Heart left ventricle (tissue), 16 donors: Measurements from ENCODE around the gene PRSS50. TPM values are rescaled to one million over a fixed set of nuclear protein-coding genes. Genes with fewer than 3 reads are reported as not detected.

Experiments used
- ATAC-seq, 4 donors: fragments of 200-7000 bp; cut with Tn5 transposase; one replicate each; pipeline ENCODE4 v1.9.1; 2020 to 2022; ENCODE audit warnings: moderate library complexity in 4 of 4, mild to moderate bottlenecking in 3 of 4, moderate number of reproducible peaks in 1 of 4
- DNase-seq, 5 donors: peaks; one replicate each; pipeline ENCODE4 v3.0.0-alpha.2; 2020
- H3K27ac ChIP-seq, 12 donors: fragments of 200-600 bp; sonication (generic) in 4 of 12; one replicate each; pipeline versions ENCODE4 v1.5.0 to v1.8.0; 2016 to 2022; ENCODE audit warnings: mild to moderate bottlenecking in 2 of 12
- H3K27me3 ChIP-seq, 9 donors: fragments of 200-600 bp; sonication (generic) in 2 of 9; one replicate each; pipeline versions ENCODE4 v1.5.1 to v1.8.0; 2016 to 2022; ENCODE audit warnings: mild to moderate bottlenecking in 3 of 9
- H3K36me3 ChIP-seq, 9 donors: fragments of 200-600 bp; sonication (generic) in 2 of 9; one replicate each; pipeline versions ENCODE4 v1.5.0 to v1.8.0; 2018 to 2022; ENCODE audit warnings: mild to moderate bottlenecking in 2 of 9
- H3K4me1 ChIP-seq, 12 donors: fragments of 200-600 bp; sonication (generic) in 4 of 12; one replicate each; pipeline versions ENCODE4 v1.5.0 to v1.8.0; 2016 to 2022; ENCODE audit warnings: mild to moderate bottlenecking in 3 of 12
- H3K4me3 ChIP-seq, 12 donors: fragments of 200-600 bp; sonication (generic) in 4 of 12; one replicate each; pipeline versions ENCODE4 v1.5.0 to v1.8.0; 2017 to 2022; ENCODE audit warnings: mild to moderate bottlenecking in 9 of 12, moderate library complexity in 4 of 12
- H3K9me3 ChIP-seq, 12 donors: fragments of 200-600 bp; sonication (generic) in 4 of 12; one replicate each; pipeline versions ENCODE4 v1.5.0 to v1.8.0; 2016 to 2022; ENCODE audit warnings: mild to moderate bottlenecking in 1 of 12
- CTCF ChIP-seq, 12 donors: fragments of 200-600 bp; sonication (generic) in 4 of 12; IDR thresholded peaks; one replicate each; pipeline versions ENCODE4 v1.5.0 to v1.8.0; 2018 to 2022; ENCODE audit warnings: antibody characterized with exemption in 12 of 12, mild to moderate bottlenecking in 5 of 12
- POLR2A ChIP-seq, 2 donors: fragments of 450-650 bp; IDR thresholded peaks; one replicate each; pipeline ENCODE4 v1.6.1; 2017; ENCODE audit warnings: antibody characterized with exemption in 2 of 2, mild to moderate bottlenecking in 2 of 2, moderate library complexity in 2 of 2
- whole genome bisulfite sequencing, 4 donors: extraction: QIAGEN DNeasy Blood & Tissue Kit in 2 of 4; methylation state at CpG; one replicate each; pipeline versions ENCODE4 v1.1.5 to v1.1.7; 2013 to 2018; 5-methylcytosine and 5-hydroxymethylcytosine counted together
- intact Hi-C, 10 donors: fragments of 100-400 bp; cut with DNase I; formaldehyde crosslinking; loops; one replicate each; pipeline versions ENCODE4 v1.11.1 to v1.14.2; 2022
- long read RNA-seq, 3 donors: library from polyadenylated mRNA; unstranded; transcript quantifications; one replicate each; pipeline ENCODE4 v2.0.0, GENCODE V29; 2020 to 2021
- polyA plus RNA-seq, 2 donors: library from polyadenylated mRNA; stranded (reverse); fragments of 200-250 nt; gene quantifications; one replicate each; pipeline ENCODE4 v1.2.3, GENCODE V29; 2013
- total RNA-seq, 9 donors: library from RNA; depleted of rRNA in 2 of 9; stranded (reverse); fragments of >200 nt in 2 of 9; fragmentation: NEBNext Ultra II Directional in 3 of 9; extraction: Animal tissue kit (Norgen Biotek cat#: 25700) in 3 of 9; gene quantifications; one replicate each; pipeline versions ENCODE4 v1.1.0 to v1.2.4, GENCODE V29; 2016 to 2023
- donor health status: ischemic (EF 13 %, LVEDD 7.1; RV severe dilation, severe dysfunction).
- donor health status: healthy with polysubstance abuse.
- donor health status: DM: no; HTN: yes; CAD: no.
- donor health status: DM: no; HTN: no; CAD: no.
- donor health status: ischemic (EF 25% LVEDD 6.9; RV normal size, moderate dysfunction).
- donor health status: ischemic (EF 25% LVEDD 5.7; RV mildly dilated, moderate dysfunction).
- donor health status: healthy.
- donor health status: DM: yes; HTN: yes; CAD: no.
- donor health status: ischemic (EF 35%, LVEDD 5.7; RV mildly dilated, moderate dysfunction).
- donor health status: nonischemic (EF 11% LVEDD 7.7; RV severe dilation, severe dysfunction).
- donor health status: DM: yes; HTN: yes; CAD: no.
- donor health status: PGD.
- donor health status: ischemic (EF 29% LVEDD 5.4; RV normal size, mild dysfunction).
- donor health status: nonischemic (EF 23%, LVEDD 6.1; RV moderate dilation, normal function).

PRSS50 gene
- total RNA-seq (under 1 TPM in 7 of 9 donors, not detected in 2; 0.23 to 0.65 (median 0.35) TPM), polyA plus RNA-seq (under 1 TPM; 0.06 to 0.46 TPM)
- long read RNA-seq, donor 1: 0 reads
- long read RNA-seq, donor 2: 0 reads
- long read RNA-seq, donor 3: 0 reads

GRCh38 chr3:46717447-46718231 lies at the start of gene PRSS50:
TSS of gene PRSS50 (minus strand) at chr3:46717869. CDS start at chr3:46717824, 45 bp downstream.
- peaks cover 0 to 7% (median 0%) of the 10 kb centered on the region in 12 donors for H3K4me1 ChIP-seq
- H3K9me3 ChIP-seq: peaks cover 0 to 3% (median 0%) of the 10 kb centered on the region in 12 donors
- H3K27me3 ChIP-seq: peaks cover 0 to 16% (median 5%) of the 10 kb centered on the region in 9 donors
- no peak within 1 kb of the TSS for H3K4me3 ChIP-seq
- ATAC-seq (peak in 1 of 4 donors; percentile 8), DNase-seq (peak in 1 of 5 donors; percentile 64)
- TF ChIP-seq POLR2A (IDR thresholded peaks at IDR 0.05): no peak
- TF ChIP-seq CTCF (IDR thresholded peaks at IDR 0.05): peak in 7 of 12 donors; percentile 13 to 41 (median 21)
- no peak within 1 kb of the TSS for H3K27ac ChIP-seq
- 42 to 63% (median 53%) methylated on average over 24 to 61 of the region's 61 CpGs for WGBS, 4 donors
- intact Hi-C loops: loop anchor here in 1 of 10 donors (10.0 kb wide), 1 partner anchor 117 kb away; no protein-coding TSS in a partner anchor
- no peaks in the 10 kb centered on the region for H3K36me3 ChIP-seq

- DNase-seq (no peak), ATAC-seq (no peak)
- intact Hi-C loops: no loop called here
- H3K36me3 ChIP-seq: no peaks in the 10 kb centered on the region
- peaks cover 0 to 4% (median 0%) of the 10 kb centered on the region in 12 donors for H3K4me1 ChIP-seq
- no peak overlapping the region for H3K4me3 ChIP-seq
- no peak for TF ChIP-seq CTCF (IDR thresholded peaks at IDR 0.05)
- TF ChIP-seq POLR2A (IDR thresholded peaks at IDR 0.05): no peak
- peaks cover 0 to 67% (median 26%) of the 10 kb centered on the region in 12 donors for H3K9me3 ChIP-seq
- 79 to 100% (median 92%) methylated on average over 1 of the region's 1 CpG for WGBS, 4 donors
- H3K27ac ChIP-seq: no peak overlapping the region
- no peaks in the 10 kb centered on the region for H3K27me3 ChIP-seq
These were observed 46.5 kb upstream of the PRSS50 start for GRCh38 chr3:46764206-46764605.

- ATAC-seq: no peak
- peaks cover 0 to 56% (median 20%) of the 10 kb centered on the region in 12 donors for H3K9me3 ChIP-seq
These were observed 45.5 kb upstream of the PRSS50 start for GRCh38 chr3:46763178-46763577.

More at GRCh38 chr3:46763178-46763577, 45.5 kb upstream of the PRSS50 start:
- no peak for DNase-seq
- no peak overlapping the region for H3K27ac ChIP-seq
- TF ChIP-seq POLR2A (IDR thresholded peaks at IDR 0.05) (no peak), CTCF (IDR thresholded peaks at IDR 0.05) (no peak)
- peaks cover 0 to 4% (median 0%) of the 10 kb centered on the region in 12 donors for H3K4me1 ChIP-seq
- no peaks in the 10 kb centered on the region for H3K27me3 ChIP-seq
- intact Hi-C loops: no loop called here
- no peaks in the 10 kb centered on the region for H3K36me3 ChIP-seq
- H3K4me3 ChIP-seq: no peak overlapping the region
